ENCODE data around the gene DUOX1. TPM values are rescaled to one million over a fixed set of nuclear protein-coding genes. Genes with fewer than 3 reads are reported as not detected.

DUOX1 gene
- total RNA-seq, 1 experiment from 2014 or later = not detected

DNA sequence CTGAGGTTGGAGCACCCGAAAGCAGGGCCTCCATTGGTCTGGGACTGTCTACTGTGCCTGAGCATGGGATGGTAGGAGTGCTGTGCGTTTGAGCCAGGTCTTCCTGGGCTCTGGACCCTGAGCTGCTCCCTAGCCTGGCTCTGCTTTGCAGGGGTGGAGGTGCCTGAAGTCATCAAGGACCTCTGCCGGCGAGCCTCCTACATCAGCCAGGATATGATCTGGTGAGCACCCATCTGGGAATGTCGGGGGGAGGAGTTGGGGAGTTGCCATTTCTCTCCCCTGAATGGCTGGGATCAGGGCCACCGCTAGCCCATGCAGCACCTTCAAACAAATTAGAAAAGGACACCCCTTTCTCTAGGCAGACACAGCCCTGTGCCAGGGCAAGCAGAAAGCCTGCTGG is 20.7 kb downstream of the DUOX1 start:
- Histone ChIP-seq H3K9me3 (replicated peaks) (no peaks in the 10 kb centered on the region), H3K27ac (no peak overlapping the region), H3K4me3 (no peak overlapping the region), H3K36me3 (no peaks in the 10 kb centered on the region), H3K4me1 (replicated peaks) (no peaks in the 10 kb centered on the region), H3K27me3 (replicated peaks) (no peaks in the 10 kb centered on the region)
- DNase-seq (ENCODE audit: low read depth in 1 of 2, low spot score in 2 of 2) = no peak

- no peaks in the 10 kb centered on the region for H3K9me3 ChIP-seq (replicated peaks)
- no peak overlapping the region for H3K4me3 ChIP-seq
- H3K27me3 ChIP-seq (replicated peaks) = no peaks in the 10 kb centered on the region
- no peak overlapping the region for H3K27ac ChIP-seq
- H3K36me3 ChIP-seq = no peaks in the 10 kb centered on the region
- DNase-seq (ENCODE audit: low read depth in 1 of 2, low spot score in 2 of 2) = no peak
- H3K4me1 ChIP-seq (replicated peaks) = no peaks in the 10 kb centered on the region
Measured at GRCh38 chr15:45150997-45151396, 21.2 kb downstream of the DUOX1 start.

DNA sequence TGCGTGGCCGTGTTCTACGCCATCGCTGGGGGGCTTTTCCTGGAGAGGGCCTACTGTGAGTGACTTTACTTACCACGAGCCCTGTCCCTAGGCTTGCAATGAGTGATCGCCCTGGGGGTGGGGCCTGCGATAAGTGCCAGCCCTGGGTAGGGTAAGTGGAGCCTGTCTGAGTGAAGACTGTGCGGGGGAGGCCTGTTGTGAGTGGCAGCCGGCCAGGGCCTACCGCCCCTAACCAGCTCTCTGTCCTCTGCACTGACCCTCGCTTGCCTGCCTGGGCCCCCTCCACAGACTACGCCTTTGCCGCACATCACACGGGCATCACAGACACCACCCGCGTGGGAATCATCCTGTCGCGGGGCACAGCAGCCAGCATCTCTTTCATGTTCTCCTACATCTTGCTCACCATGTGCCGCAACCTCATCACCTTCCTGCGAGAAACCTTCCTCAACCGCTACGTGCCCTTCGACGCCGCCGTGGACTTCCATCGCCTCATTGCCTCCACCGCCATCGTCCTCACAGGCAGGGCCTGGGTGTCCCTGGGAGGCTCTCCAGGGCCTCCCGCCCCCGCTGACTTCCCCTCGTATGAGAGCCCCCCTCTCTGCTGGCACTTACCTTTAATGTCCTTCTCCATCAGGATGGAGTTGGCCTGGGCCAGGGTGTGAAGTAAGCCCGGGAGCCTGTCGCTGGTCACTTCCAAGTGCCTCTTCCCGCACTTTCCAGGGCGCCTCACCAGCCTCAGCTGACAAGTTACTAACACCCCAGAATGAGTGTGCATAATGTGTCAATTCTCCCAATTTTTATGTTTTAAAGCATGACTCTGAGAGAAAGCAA is 22.4 kb downstream of the DUOX1 start:
- Histone ChIP-seq H3K9me3 (replicated peaks) (no peaks in the 10 kb centered on the region), H3K36me3 (no peaks in the 10 kb centered on the region), H3K27me3 (replicated peaks) (no peaks in the 10 kb centered on the region), H3K4me1 (replicated peaks) (no peaks in the 10 kb centered on the region), H3K4me3 (no peak overlapping the region), H3K27ac (no peak overlapping the region)
- no peak for DNase-seq (ENCODE audit: low read depth in 1 of 2, low spot score in 2 of 2)

GRCh38 chr15:45155739-45156138 is 25.9 kb downstream of the DUOX1 start:
- peaks cover 7% of the 10 kb centered on the region for H3K4me1 ChIP-seq (replicated peaks)
- H3K4me3 ChIP-seq = no peak overlapping the region
- no peaks in the 10 kb centered on the region for H3K9me3 ChIP-seq (replicated peaks)
- H3K36me3 ChIP-seq = no peaks in the 10 kb centered on the region
- DNase-seq (ENCODE audit: low read depth in 1 of 2, low spot score in 2 of 2) = no peak
- H3K27ac ChIP-seq = no peak overlapping the region
- H3K27me3 ChIP-seq (replicated peaks) = no peaks in the 10 kb centered on the region

GRCh38 chr15:45156744-45157455 is 27.1 kb downstream of the DUOX1 start:
- DNase-seq (ENCODE audit: low read depth in 1 of 2, low spot score in 2 of 2) = no peak
- H3K27ac ChIP-seq = no peak overlapping the region
- H3K9me3 ChIP-seq (replicated peaks) = no peaks in the 10 kb centered on the region
- H3K27me3 ChIP-seq (replicated peaks) = no peaks in the 10 kb centered on the region
- no peak overlapping the region for H3K4me3 ChIP-seq
- no peaks in the 10 kb centered on the region for H3K36me3 ChIP-seq
- peaks cover 7% of the 10 kb centered on the region for H3K4me1 ChIP-seq (replicated peaks)

DNA sequence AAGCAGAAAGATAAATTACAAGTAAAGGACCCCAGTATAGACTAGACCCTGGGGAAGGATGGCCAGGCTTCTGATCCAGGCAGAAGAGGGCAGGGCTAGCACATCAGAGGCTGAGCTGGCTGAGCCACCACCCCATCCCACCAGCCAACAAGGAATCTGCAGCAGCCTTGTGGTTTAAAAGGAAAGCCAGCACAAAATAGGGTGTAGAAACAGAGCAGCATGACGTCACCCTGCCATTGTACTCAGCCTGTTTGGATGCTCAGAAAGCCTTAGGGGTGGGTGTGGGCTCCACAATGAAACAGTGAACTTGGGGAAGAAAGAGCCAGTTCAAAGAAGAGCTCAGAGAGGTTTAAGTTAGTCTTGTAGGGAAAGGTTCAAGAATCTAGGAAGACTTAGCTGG is 28.2 kb downstream of the DUOX1 start:
- H3K36me3 ChIP-seq = no peaks in the 10 kb centered on the region
- no peak overlapping the region for H3K4me3 ChIP-seq
- no peak overlapping the region for H3K27ac ChIP-seq
- H3K27me3 ChIP-seq (replicated peaks) = no peaks in the 10 kb centered on the region
- no peaks in the 10 kb centered on the region for H3K9me3 ChIP-seq (replicated peaks)
- H3K4me1 ChIP-seq (replicated peaks) = peaks cover 11% of the 10 kb centered on the region
- peak; percentile 73 to 79 for DNase-seq (ENCODE audit: low read depth in 1 of 2, low spot score in 2 of 2)

GRCh38 chr15:45161666-45162065 is 31.9 kb downstream of the DUOX1 start:
- DNase-seq (ENCODE audit: low read depth in 1 of 2, low spot score in 2 of 2) = no peak
- no peaks in the 10 kb centered on the region for H3K27me3 ChIP-seq (replicated peaks)
- H3K36me3 ChIP-seq = no peaks in the 10 kb centered on the region
- H3K9me3 ChIP-seq (replicated peaks) = no peaks in the 10 kb centered on the region; the same call in 1 of the 2 replicates
- H3K4me3 ChIP-seq = no peak overlapping the region
- no peak overlapping the region for H3K27ac ChIP-seq
- peaks cover 23% of the 10 kb centered on the region for H3K4me1 ChIP-seq (replicated peaks)

- no peak overlapping the region for H3K4me3 ChIP-seq
- peak; percentile 74 to 83 for DNase-seq (ENCODE audit: low read depth in 1 of 2, low spot score in 2 of 2)
- no peaks in the 10 kb centered on the region for H3K36me3 ChIP-seq
- H3K9me3 ChIP-seq (replicated peaks) = no peaks in the 10 kb centered on the region; the same call in 1 of the 2 replicates
- no peaks in the 10 kb centered on the region for H3K27me3 ChIP-seq (replicated peaks)
- no peak overlapping the region for H3K27ac ChIP-seq
- peaks cover 26% of the 10 kb centered on the region for H3K4me1 ChIP-seq (replicated peaks)
Measured at GRCh38 chr15:45162771-45163507, 33.1 kb downstream of the DUOX1 start.

DNA sequence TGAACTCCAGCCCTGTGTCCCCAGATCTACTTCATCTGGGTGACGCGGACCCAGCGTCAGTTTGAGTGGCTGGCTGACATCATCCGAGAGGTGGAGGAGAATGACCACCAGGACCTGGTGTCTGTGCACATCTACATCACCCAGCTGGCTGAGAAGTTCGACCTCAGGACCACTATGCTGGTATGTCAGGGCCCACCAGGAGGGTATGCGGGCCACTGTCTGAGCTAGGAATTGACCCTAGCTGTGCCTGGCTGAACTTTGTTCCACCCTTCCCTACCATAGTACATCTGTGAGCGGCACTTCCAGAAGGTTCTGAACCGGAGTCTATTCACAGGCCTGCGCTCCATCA is 33.7 kb downstream of the DUOX1 start:
- H3K4me1 ChIP-seq (replicated peaks) = peaks cover 21% of the 10 kb centered on the region
- DNase-seq (ENCODE audit: low read depth in 1 of 2, low spot score in 2 of 2) = no peak
- H3K27ac ChIP-seq = no peak overlapping the region
- H3K27me3 ChIP-seq (replicated peaks) = no peaks in the 10 kb centered on the region
- no peak overlapping the region for H3K4me3 ChIP-seq
- no peaks in the 10 kb centered on the region for H3K36me3 ChIP-seq
- no peaks in the 10 kb centered on the region; the same call in 1 of the 2 replicates for H3K9me3 ChIP-seq (replicated peaks)

DNA sequence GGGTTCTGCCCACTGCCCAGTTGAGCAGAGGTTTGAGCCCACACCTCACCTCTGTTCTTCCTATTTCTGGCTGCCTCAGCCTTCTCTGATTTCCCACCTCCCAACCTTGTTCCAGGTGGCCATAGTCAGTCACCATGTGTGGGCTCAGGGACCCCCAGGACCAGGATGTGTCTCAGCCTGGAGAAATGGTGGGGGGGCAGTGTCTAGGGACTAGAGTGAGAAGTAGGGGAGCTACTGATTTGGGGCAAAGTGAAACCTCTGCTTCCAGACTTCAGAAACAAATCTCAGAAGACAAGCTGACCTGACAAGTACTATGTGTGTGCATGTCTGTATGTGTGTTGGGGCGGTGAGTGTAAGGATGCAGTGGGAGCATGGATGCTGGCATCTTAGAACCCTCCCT is 35.1 kb downstream of the DUOX1 start:
- DNase-seq (ENCODE audit: low read depth in 1 of 2, low spot score in 2 of 2) = no peak
- Histone ChIP-seq H3K27ac (no peak overlapping the region), H3K9me3 (replicated peaks) (no peaks in the 10 kb centered on the region; the same call in 1 of the 2 replicates), H3K27me3 (replicated peaks) (no peaks in the 10 kb centered on the region), H3K4me3 (no peak overlapping the region), H3K36me3 (no peaks in the 10 kb centered on the region), H3K4me1 (replicated peaks) (peaks cover 21% of the 10 kb centered on the region)

GRCh38 chr15:45165536-45165935 is 35.7 kb downstream of the DUOX1 start:
- no peaks in the 10 kb centered on the region for H3K27me3 ChIP-seq (replicated peaks)
- no peaks in the 10 kb centered on the region for H3K36me3 ChIP-seq
- no peaks in the 10 kb centered on the region; the same call in 1 of the 2 replicates for H3K9me3 ChIP-seq (replicated peaks)
- no peak overlapping the region for H3K4me3 ChIP-seq
- no peak for DNase-seq (ENCODE audit: low read depth in 1 of 2, low spot score in 2 of 2)
- peaks cover 21% of the 10 kb centered on the region for H3K4me1 ChIP-seq (replicated peaks)
- no peak overlapping the region for H3K27ac ChIP-seq

DNA sequence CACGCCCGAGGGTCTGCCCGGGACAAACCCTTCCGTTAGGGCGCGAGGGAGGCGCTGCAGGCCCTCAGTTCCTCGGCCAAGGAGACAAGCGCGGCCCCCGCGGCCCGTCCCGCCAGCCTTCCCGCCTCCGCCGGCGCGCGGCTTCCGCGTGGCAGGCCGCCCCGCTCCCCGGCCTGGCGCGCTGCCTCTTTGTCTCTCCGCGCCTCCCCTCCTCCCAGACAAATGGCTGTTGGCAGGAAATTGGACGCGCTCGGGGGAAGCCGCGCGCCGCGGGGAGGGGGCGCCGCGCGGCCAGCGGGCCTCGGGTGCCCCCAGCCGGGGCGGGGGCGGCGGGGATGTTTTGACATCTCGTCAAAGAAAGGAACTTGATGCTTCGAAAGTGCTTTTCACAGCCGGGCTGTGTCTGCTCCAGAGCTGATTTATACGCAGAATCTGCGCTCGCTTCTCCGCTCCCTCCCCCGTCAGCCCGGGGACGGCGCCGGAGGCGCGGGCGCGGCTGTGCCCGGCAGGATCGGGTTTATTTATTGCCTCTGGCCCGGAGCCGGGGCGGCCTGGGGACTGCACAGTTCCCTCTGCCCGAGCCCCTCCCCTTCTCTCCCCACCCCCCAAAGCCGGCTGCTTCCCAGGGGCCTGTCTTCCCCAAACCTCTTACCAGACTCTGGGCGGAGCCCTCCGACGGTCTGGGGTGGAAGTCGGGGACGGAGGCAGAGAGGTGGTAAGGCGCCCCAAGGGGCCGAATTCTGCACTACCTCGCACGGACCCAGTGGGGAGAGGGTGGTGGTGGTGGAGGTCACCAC is 37.2 kb downstream of the DUOX1 start:
- Histone ChIP-seq H3K4me1 (replicated peaks) (peaks cover 21% of the 10 kb centered on the region), H3K27ac (peak overlapping the region; percentile 93), H3K36me3 (no peaks in the 10 kb centered on the region), H3K4me3 (peak overlapping the region; percentile 53), H3K9me3 (replicated peaks) (no peaks in the 10 kb centered on the region; the same call in 1 of the 2 replicates), H3K27me3 (replicated peaks) (no peaks in the 10 kb centered on the region)
- DNase-seq (ENCODE audit: low read depth in 1 of 2, low spot score in 2 of 2) = peak; percentile 79 to 96

DNA sequence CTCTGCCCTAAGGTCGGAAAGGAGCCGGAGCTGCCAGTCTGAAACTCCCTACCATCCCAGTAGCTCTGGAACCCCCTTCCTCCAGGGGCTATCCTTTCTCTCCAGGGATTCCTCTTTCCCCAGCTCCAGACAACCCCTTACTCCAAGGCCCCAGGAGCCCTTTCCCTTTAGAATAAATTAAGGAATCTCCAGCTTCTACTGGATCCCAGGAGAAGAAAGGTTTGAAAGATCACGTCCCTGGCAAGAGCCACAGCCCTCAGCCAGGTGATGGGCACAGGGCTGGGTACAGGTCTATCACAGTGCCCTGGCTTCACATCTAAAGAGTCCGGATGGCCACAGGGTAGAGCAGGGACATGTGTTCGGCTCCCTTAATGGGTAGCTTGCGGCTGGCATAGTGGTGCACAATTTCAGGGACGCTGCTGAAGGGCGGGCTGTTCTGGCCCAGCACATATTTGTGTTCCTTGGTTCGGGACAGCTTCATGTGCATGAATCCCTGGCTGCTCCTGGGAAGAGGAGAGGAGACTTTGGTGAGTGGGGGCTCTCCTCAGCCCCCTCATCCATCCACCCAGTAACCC is 37.9 kb downstream of the DUOX1 start:
- H3K4me3 ChIP-seq = no peak overlapping the region
- no peak overlapping the region for H3K27ac ChIP-seq
- H3K4me1 ChIP-seq (replicated peaks) = peaks cover 19% of the 10 kb centered on the region
- H3K27me3 ChIP-seq (replicated peaks) = no peaks in the 10 kb centered on the region
- H3K36me3 ChIP-seq = no peaks in the 10 kb centered on the region
- DNase-seq (ENCODE audit: low read depth in 1 of 2, low spot score in 2 of 2) = no peak
- H3K9me3 ChIP-seq (replicated peaks) = no peaks in the 10 kb centered on the region; the same call in 1 of the 2 replicates

Data from SJSA1 (cell line).